HepG2 (cell line): Measurements from ENCODE around the gene SF3B2. TPM values are rescaled to one million over a fixed set of nuclear protein-coding genes. Genes with fewer than 3 reads are reported as not detected.

Source experiments
- ATAC-seq: fragments of 200-7000 bp; cut with Tn5 transposase; 3 replicates; pipeline ENCODE4 v1.9.1; 2020; ENCODE audit warnings: mild to moderate bottlenecking, moderate library complexity
- BruUV-seq: library from RNA; stranded (reverse); fragments of 400-500 nt; replicated peaks from 2 replicates; lab custom pipeline; 2021; lab: Mats Ljungman, UMichigan
- CTCF ChIA-PET: fragments of 300-600 bp; formaldehyde crosslinking; extraction: SDS; loops from one replicate; lab custom pipeline; 2021; ENCODE audit warnings: low total read pairs, inconsistent platforms, low intra/inter-chr PET ratio; lab: Yijun Ruan, JAX
- POLR2A ChIA-PET: fragments of 350-600 bp; sonication (Branson Sonifier 250); formaldehyde crosslinking; loops from one replicate; lab custom pipeline; 2020; ENCODE audit warnings: antibody characterized with exemption, inconsistent platforms; lab: Yijun Ruan, JAX
- DNase-seq: peaks from one replicate; pipeline ENCODE4 v3.0.0-alpha.2; 2015; ENCODE audit warnings: low spot score
- FAIRE-seq: peaks from 3 replicates; lab custom pipeline; 2011; peaks lifted over from hg19 to GRCh38; lab: Jason Lieb, UNC
- H2AFZ ChIP-seq: one replicate; pipeline ENCODE4 v1.6.1; 2011; ENCODE audit warnings: low read length, inconsistent platforms
- H3K27ac ChIP-seq: fragments of 300-600 bp; 3 replicates; pipeline ENCODE4 v1.8.0; 2011; ENCODE audit warnings: mixed run types, mild to moderate bottlenecking, mixed read lengths, low read length, inconsistent platforms; ENCODE audit not compliant: insufficient read depth; ENCODE audit errors: extremely low read length
- H3K27me3 ChIP-seq, 2 experiments: fragments of 200-600 bp in 1 of 2; 2 replicates in 1 of 2; 3 replicates in 1 of 2; pipeline versions ENCODE4 v1.6.0 to v1.8.0; 2011; ENCODE audit warnings: low read length in 2 of 2, mild to moderate bottlenecking in 2 of 2, moderate library complexity in 2 of 2, inconsistent platforms in 1 of 2; ENCODE audit not compliant: insufficient read depth in 2 of 2, control insufficient read depth in 1 of 2
- H3K36me3 ChIP-seq, 2 experiments: fragments of 200-600 bp in 1 of 2; replicated peaks in 1 of 2; 2 replicates in 1 of 2; 3 replicates in 1 of 2; pipeline versions ENCODE4 v1.5.1 to v1.8.0; 2011; ENCODE audit warnings: low read length in 2 of 2, inconsistent platforms in 1 of 2; ENCODE audit not compliant: insufficient read depth in 2 of 2, control insufficient read depth in 1 of 2
- H3K4me1 ChIP-seq: 2 replicates; pipeline ENCODE4 v1.5.1; 2012; ENCODE audit warnings: low read length, inconsistent platforms; ENCODE audit not compliant: insufficient read depth
- H3K4me2 ChIP-seq: 2 replicates; pipeline ENCODE4 v1.6.0; 2011; ENCODE audit warnings: low read depth, low read length, inconsistent platforms
- H3K4me3 ChIP-seq, 3 experiments: fragments of 200-600 bp in 1 of 3; sonication (generic), shearing (Covaris generic) in 1 of 3; replicated peaks in 1 of 3; 2 replicates each; pipeline ENCODE4 v1.5.1; 2011 to 2016; ENCODE audit warnings: low read length in 3 of 3, inconsistent platforms in 2 of 3, low read depth in 2 of 3, mild to moderate bottlenecking in 2 of 3, control low read depth in 1 of 3, mixed read lengths in 1 of 3; ENCODE audit not compliant: insufficient read depth in 1 of 3
- H3K79me2 ChIP-seq: one replicate; pipeline ENCODE4 v1.6.1; 2011; ENCODE audit warnings: low read length, inconsistent platforms; ENCODE audit not compliant: insufficient read depth
- H3K9ac ChIP-seq: 2 replicates; pipeline ENCODE4 v1.6.0; 2011; ENCODE audit warnings: mild to moderate bottlenecking, low read depth, low read length, inconsistent platforms; ENCODE audit not compliant: insufficient read depth
- H3K9me3 ChIP-seq: 2 replicates; pipeline ENCODE4 v1.5.1; 2012; ENCODE audit warnings: mild to moderate bottlenecking, low read length
- H4K20me1 ChIP-seq: 2 replicates; pipeline ENCODE4 v1.6.0; 2011; ENCODE audit warnings: inconsistent platforms, mild to moderate bottlenecking, low read length, moderate library complexity; ENCODE audit not compliant: insufficient read depth
- ATF1 ChIP-seq: IDR thresholded peaks from 2 replicates; pipeline ENCODE4 v1.6.1; 2016; ENCODE audit warnings: mild to moderate bottlenecking, control low read depth
- BCL6 ChIP-seq: IDR thresholded peaks from 2 replicates; pipeline ENCODE4 v1.6.1; 2016; ENCODE audit warnings: missing genetic modification reagents, missing compliant biosample characterization
- FOXO1 ChIP-seq: sonication (generic); formaldehyde crosslinking; IDR thresholded peaks from 2 replicates; pipeline ENCODE4 v1.4.0; 2020; ENCODE audit warnings: missing genetic modification reagents
- IKZF4 ChIP-seq: sonication (generic); formaldehyde crosslinking; IDR thresholded peaks from 2 replicates; pipeline ENCODE4 v1.5.1; 2020; ENCODE audit warnings: borderline replicate concordance, mild to moderate bottlenecking, low read depth, missing genetic modification reagents; ENCODE audit errors: not compliant biosample characterization
- KLF11 ChIP-seq: IDR thresholded peaks from 2 replicates; pipeline ENCODE4 v1.6.1; 2016; ENCODE audit warnings: missing compliant biosample characterization
- NFATC3 ChIP-seq: sonication (generic); formaldehyde crosslinking; IDR thresholded peaks from 2 replicates; pipeline ENCODE4 v1.5.1; 2020; ENCODE audit warnings: mild to moderate bottlenecking, missing genetic modification reagents
- PCBP2 ChIP-seq: fragments of 200-400 bp; formaldehyde crosslinking; optimal IDR thresholded peaks from 2 replicates; pipeline ENCODE3; 2018; ENCODE audit warnings: low read length, low read depth; ENCODE audit not compliant: poor library complexity, severe bottlenecking
- PHB2 ChIP-seq: fragments of 450-650 bp; IDR thresholded peaks from 2 replicates; pipeline ENCODE4 v1.6.1; 2018; ENCODE audit not compliant: partially characterized antibody
- RFX5 ChIP-seq: IDR thresholded peaks from 2 replicates; pipeline ENCODE4 v1.6.1; 2011; ENCODE audit warnings: low read depth, low read length, improper control_type of control experiment
- SETDB1 ChIP-seq: sonication (generic); formaldehyde crosslinking; IDR thresholded peaks from 2 replicates; pipeline ENCODE4 v1.5.1; 2020; ENCODE audit warnings: missing genetic modification reagents, mild to moderate bottlenecking, borderline replicate concordance
- SMARCC2 ChIP-seq: fragments of 450-650 bp; IDR thresholded peaks from 2 replicates; pipeline ENCODE4 v1.6.1; 2017; ENCODE audit warnings: antibody characterized with exemption, mild to moderate bottlenecking
- TBX2 ChIP-seq: sonication (generic); formaldehyde crosslinking; IDR thresholded peaks from 2 replicates; pipeline ENCODE4 v1.5.0; 2020; ENCODE audit warnings: missing genetic modification reagents, mild to moderate bottlenecking, borderline replicate concordance
- ZNF205 ChIP-seq: IDR thresholded peaks from 2 replicates; pipeline ENCODE4 v1.6.1; 2018; ENCODE audit warnings: missing biosample characterization, missing genetic modification reagents
- ZNF891 ChIP-seq: sonication (generic); formaldehyde crosslinking; IDR thresholded peaks from 2 replicates; pipeline ENCODE4 v1.5.0; 2020; ENCODE audit warnings: mild to moderate bottlenecking, missing genetic modification reagents
- WGBS: methylation state at CpG from one replicate; pipeline ENCODE4 v1.1.6; 2017; ENCODE audit warnings: low lambda C conversion rate; 5-methylcytosine and 5-hydroxymethylcytosine counted together
- in situ Hi-C: cut with HindIII; loops from 2 replicates; pipeline ENCODE4 v1.10.0; 2017; ENCODE audit warnings: low pct_unique_long_range_greater_than_20kb; ENCODE audit not compliant: extremely low pct_ligation_motif_present
- intact Hi-C: fragments of 100-400 bp; cut with micrococcal nuclease; formaldehyde crosslinking; loops from one replicate; pipeline ENCODE4 v1.10.0; 2022; ENCODE audit not compliant: unreplicated experiment
- polyA plus RNA-seq, 8 experiments: library from polyadenylated mRNA; depleted of rRNA in 3 of 8; stranded (reverse) in 7 of 8; unstranded in 1 of 8; fragments of >200 nt; fragmentation: Illumina TruSeq in 4 of 8; extraction: Trizol in 4 of 8; gene quantifications; 2 replicates each; pipeline versions ENCODE4 v1.2.1 to v1.2.3, GENCODE V29; 2011 to 2016; ENCODE audit warnings: low read depth in 4 of 8, missing spikeins in 1 of 8, mixed read lengths in 1 of 8; ENCODE audit not compliant: insufficient read depth in 1 of 8
- total RNA-seq, 5 experiments: library from RNA; depleted of rRNA; stranded (reverse); fragments of >200 nt; fragmentation: Illumina TruSeq; extraction: Trizol; gene quantifications; 2 replicates each; pipeline ENCODE4 v1.2.3, GENCODE V29; 2016; ENCODE audit warnings: low read depth in 1 of 5
- TF ChIP-seq, protein P1 (sequence below): sonication (generic); formaldehyde crosslinking; IDR thresholded peaks from 2 replicates; pipeline ENCODE4 v1.5.0; 2020; ENCODE audit warnings: missing genetic modification reagents
- TF ChIP-seq, protein P2 (sequence below): sonication (generic); formaldehyde crosslinking; IDR thresholded peaks from 2 replicates; pipeline ENCODE4 v1.4.0; 2020; ENCODE audit warnings: missing genetic modification reagents

SF3B2 gene
- total and polyA plus RNA-seq, 2 of the 13 experiments (the other 11 are each of a cell fraction or from before 2014, with no cell fraction given): 70.4 to 153 TPM

GRCh38 chr11:66048547-66049323 lies 3.4 kb upstream of the SF3B2 start, which contains the start of gene GAL3ST3:
TSS of gene GAL3ST3 (minus strand) at chr11:66049161. CDS start at chr11:66045415, 3,746 bp downstream.
- WGBS: 55% methylated on average over 31 of the region's 39 CpGs
- Histone ChIP-seq H2AFZ (no peak within 1 kb of the TSS), H3K4me3 (no peak within 1 kb of the TSS), H3K4me2 (no peak within 1 kb of the TSS), H3K9ac (no peak within 1 kb of the TSS), H3K36me3 (no peaks in the 10 kb centered on the region), H3K27me3 (peaks cover 0 to 41% of the 10 kb centered on the region in 2 experiments; a peak in 4 of 5 replicates), H4K20me1 (no peaks in the 10 kb centered on the region), H3K79me2 (peaks cover 14% of the 10 kb centered on the region), H3K4me1 (peaks cover 39% of the 10 kb centered on the region), H3K9me3 (no peaks in the 10 kb centered on the region), H3K27ac (no peak within 1 kb of the TSS)
- intact Hi-C loops: no loop called here
- ChIA-PET POLR2A (no interaction called here), CTCF (no interaction called here)
- in situ Hi-C loops: no loop called here
- DNase-seq (no peak), FAIRE-seq (no peak), ATAC-seq (no peak)
- TF ChIP-seq, protein P1, sequence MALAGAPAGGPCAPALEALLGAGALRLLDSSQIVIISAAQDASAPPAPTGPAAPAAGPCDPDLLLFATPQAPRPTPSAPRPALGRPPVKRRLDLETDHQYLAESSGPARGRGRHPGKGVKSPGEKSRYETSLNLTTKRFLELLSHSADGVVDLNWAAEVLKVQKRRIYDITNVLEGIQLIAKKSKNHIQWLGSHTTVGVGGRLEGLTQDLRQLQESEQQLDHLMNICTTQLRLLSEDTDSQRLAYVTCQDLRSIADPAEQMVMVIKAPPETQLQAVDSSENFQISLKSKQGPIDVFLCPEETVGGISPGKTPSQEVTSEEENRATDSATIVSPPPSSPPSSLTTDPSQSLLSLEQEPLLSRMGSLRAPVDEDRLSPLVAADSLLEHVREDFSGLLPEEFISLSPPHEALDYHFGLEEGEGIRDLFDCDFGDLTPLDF (CRISPR knock-in tag): no peak
- TF ChIP-seq ZNF891 (CRISPR knock-in tag) (no peak), TBX2 (CRISPR knock-in tag) (no peak), SETDB1 (CRISPR knock-in tag) (no peak), FOXO1 (CRISPR knock-in tag) (no peak), ZNF205 (CRISPR knock-in tag) (no peak), IKZF4 (CRISPR knock-in tag) (no peak), PCBP2 (no peak), NFATC3 (no peak), PHB2 (no peak), BCL6 (CRISPR knock-in tag) (no peak), RFX5 (no peak), KLF11 (CRISPR knock-in tag) (no peak), SMARCC2 (no peak), ATF1 (no peak)
- TF ChIP-seq, protein P2, sequence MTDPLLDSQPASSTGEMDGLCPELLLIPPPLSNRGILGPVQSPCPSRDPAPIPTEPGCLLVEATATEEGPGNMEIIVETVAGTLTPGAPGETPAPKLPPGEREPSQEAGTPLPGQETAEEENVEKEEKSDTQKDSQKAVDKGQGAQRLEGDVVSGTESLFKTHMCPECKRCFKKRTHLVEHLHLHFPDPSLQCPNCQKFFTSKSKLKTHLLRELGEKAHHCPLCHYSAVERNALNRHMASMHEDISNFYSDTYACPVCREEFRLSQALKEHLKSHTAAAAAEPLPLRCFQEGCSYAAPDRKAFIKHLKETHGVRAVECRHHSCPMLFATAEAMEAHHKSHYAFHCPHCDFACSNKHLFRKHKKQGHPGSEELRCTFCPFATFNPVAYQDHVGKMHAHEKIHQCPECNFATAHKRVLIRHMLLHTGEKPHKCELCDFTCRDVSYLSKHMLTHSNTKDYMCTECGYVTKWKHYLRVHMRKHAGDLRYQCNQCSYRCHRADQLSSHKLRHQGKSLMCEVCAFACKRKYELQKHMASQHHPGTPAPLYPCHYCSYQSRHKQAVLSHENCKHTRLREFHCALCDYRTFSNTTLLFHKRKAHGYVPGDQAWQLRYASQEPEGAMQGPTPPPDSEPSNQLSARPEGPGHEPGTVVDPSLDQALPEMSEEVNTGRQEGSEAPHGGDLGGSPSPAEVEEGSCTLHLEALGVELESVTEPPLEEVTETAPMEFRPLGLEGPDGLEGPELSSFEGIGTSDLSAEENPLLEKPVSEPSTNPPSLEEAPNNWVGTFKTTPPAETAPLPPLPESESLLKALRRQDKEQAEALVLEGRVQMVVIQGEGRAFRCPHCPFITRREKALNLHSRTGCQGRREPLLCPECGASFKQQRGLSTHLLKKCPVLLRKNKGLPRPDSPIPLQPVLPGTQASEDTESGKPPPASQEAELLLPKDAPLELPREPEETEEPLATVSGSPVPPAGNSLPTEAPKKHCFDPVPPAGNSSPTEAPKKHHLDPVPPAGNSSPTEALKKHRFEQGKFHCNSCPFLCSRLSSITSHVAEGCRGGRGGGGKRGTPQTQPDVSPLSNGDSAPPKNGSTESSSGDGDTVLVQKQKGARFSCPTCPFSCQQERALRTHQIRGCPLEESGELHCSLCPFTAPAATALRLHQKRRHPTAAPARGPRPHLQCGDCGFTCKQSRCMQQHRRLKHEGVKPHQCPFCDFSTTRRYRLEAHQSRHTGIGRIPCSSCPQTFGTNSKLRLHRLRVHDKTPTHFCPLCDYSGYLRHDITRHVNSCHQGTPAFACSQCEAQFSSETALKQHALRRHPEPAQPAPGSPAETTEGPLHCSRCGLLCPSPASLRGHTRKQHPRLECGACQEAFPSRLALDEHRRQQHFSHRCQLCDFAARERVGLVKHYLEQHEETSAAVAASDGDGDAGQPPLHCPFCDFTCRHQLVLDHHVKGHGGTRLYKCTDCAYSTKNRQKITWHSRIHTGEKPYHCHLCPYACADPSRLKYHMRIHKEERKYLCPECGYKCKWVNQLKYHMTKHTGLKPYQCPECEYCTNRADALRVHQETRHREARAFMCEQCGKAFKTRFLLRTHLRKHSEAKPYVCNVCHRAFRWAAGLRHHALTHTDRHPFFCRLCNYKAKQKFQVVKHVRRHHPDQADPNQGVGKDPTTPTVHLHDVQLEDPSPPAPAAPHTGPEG (CRISPR knock-in tag): no peak
- no TSS peak for BruUV-seq
